NCI-H460 (cell line): ENCODE results near the gene MYL2. TPM values are rescaled to one million over a fixed set of nuclear protein-coding genes. Genes with fewer than 3 reads are reported as not detected.
"Not testable (repeated sequence)": the region's sequence is repeated elsewhere in the genome, so short reads cannot be mapped to it uniquely, and the experiment has no call there.

Experiments
- DNase-seq: peaks from one replicate; pipeline ENCODE4 v3.0.0-alpha.2; 2016; ENCODE audit warnings: low read depth; ENCODE audit errors: extremely low read depth
- polyA plus RNA-seq: library from polyadenylated mRNA; depleted of rRNA; stranded (reverse); fragments of >200 nt; gene quantifications from 2 replicates; pipeline ENCODE4 v1.2.3, GENCODE V29; 2014; cell fraction: nucleus; rRNA removed
- total RNA-seq: library from RNA; depleted of rRNA; stranded (reverse); fragments of >200 nt; shearing (Covaris generic); gene quantifications from 2 replicates; pipeline ENCODE4 v1.2.3, GENCODE V29; 2014; rRNA removed

Gene MYL2, protein sequence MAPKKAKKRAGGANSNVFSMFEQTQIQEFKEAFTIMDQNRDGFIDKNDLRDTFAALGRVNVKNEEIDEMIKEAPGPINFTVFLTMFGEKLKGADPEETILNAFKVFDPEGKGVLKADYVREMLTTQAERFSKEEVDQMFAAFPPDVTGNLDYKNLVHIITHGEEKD
- not detected in 2 replicates for total RNA-seq
- polyA plus RNA-seq: not detected in 2 replicates

DNA sequence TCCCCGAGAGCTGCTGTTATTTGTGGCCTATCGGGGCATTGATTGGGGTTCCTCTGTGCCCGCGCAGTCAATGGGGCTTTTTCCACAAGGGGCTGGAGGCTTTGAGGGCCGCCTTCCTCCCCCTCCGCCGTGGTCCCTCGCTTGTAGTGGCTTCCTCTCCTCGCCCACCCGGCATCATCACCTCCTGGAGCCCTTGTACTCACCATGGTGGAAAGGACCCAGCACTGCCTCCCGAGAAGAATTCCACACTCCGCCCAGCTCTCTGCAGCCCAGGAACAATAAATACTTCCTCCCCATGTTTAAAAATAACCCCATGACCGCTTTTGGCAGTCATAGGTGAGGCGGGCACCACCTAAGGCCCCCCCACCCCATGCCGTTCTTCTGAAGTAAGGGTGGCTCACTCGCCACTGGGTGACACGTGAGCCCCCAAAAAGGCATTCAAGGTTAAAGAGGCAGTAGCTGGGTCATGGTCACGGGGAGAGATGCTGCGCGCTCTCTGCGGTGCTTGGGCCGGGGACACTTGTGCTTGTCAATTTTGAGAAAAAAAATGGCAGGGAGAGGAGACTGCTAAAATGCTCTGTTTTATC, at the start of gene MYL2:
MYL2 (minus strand) TSS at position 256 of the 587 bp plus-strand sequence; CDS start at position 206, 50 bp downstream.
- no peak for DNase-seq

DNA sequence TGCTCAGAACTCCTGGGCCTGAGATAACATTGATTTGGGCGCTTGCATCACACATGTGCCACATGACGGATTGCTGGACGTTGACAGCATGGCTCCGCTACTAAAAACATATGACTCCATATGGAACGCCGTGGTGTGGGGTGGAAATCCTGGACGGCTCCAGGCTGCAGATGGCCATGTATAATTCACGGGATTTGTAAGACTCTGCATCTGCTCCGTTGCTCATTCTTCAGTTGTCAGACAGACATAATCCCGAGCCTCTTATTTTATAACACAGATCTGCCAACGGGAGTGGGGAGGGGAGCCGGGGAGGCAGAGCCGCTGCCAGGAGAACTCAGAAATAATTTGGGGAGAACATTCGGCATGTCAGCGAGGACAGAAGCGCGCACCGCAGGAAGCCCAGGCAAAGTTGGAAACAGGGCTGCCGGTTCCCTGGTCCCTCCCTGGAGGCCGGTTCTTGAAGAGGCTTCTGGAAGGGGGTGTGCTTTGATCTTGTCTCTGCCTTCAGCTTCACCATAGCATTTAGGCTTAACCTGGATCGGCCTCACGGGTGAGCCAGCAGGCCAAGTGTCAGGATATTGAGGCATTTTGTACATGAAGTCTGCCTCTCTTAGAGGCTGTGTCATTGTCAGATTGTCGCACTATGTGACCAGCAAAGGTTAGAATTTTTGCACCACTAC, 45.8 kb upstream of the MYL2 start:
- no peak for DNase-seq

- DNase-seq: no peak
Observed at GRCh38 chr12:110965574-110965973, 45.2 kb upstream of the MYL2 start.

DNA sequence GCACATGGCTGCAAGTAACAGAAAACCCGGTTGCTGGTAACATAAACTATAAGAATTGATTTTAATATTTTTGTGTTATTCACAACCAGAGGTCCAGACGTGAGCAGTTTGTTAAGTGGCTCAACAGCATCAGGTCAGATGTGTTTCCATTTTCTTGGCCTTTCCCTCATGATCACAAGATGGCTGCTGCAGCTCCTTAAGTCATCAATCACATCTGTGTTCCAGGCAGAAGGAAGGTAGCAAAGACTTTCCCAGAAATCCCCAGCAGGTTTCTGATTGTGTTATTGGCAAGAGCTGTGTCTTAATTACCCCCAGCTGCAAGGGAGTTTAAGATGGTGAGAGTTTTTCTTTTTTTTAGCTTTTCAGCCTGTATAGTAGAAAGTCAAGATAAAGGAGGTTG, 40.4 kb upstream of the MYL2 start:
- DNase-seq: no peak

DNA sequence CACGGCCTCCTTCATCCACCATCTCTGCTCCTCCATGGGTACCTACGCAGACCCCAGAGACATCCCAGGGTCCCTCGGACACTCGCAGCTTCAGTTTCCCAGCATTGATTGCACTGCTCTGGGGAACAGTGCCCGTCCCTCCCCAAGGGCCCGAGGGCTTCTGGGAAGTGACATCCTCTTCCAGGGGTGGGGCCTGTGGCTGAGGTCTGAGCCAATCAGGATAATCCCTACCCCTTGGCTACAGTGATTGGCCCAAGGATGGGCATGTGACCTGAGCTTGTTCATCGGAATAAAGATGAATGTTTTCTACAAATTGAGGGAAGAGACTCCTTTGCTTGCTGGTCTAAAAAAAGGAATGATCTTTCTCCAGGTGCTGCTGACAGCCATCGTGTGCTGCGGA, 37.3 kb upstream of the MYL2 start:
- DNase-seq: no peak

DNA sequence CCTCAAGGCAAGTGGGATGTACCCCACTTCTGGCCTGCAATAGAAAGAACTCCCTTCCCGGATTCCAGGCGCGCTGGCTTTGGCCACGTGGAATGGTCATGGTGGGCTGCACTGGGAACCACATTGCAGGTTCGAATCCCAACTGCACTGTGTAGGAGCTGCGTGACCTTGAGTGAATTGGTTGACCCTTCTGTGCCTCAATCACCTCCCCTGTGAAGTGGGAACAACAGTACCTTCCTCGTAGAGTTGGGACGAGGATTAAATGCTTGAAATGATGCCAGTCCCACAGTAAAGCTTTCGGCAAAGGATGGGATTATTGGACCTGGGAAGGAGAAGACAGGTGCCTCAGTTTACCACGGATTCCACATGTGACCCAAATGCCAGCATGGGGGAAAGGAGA, 36.8 kb upstream of the MYL2 start:
- DNase-seq: no peak

DNA sequence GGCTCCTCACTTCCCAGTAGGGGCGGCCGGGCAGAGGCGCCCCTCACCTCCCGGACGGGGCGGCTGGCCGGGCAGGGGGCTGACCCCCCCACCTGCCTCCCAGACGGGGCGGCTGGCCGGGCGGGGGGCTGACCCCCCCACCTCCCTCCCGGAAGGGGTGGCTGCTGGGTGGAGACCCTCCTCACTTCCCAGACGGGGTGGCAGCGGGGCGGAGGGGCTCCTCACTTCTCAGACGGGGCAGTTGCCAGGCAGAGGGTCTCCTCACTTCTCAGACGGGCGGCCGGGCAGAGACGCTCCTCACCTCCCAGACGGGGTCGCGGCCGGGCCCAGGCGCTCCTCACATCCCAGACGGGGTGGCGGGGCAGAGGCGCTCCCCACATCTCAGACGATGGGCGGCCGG, 30.5 kb upstream of the MYL2 start:
- DNase-seq: not testable (repeated sequence)

GRCh38 chr12:110950466-110950865, 30.1 kb upstream of the MYL2 start:
- DNase-seq: not testable (repeated sequence)

DNA sequence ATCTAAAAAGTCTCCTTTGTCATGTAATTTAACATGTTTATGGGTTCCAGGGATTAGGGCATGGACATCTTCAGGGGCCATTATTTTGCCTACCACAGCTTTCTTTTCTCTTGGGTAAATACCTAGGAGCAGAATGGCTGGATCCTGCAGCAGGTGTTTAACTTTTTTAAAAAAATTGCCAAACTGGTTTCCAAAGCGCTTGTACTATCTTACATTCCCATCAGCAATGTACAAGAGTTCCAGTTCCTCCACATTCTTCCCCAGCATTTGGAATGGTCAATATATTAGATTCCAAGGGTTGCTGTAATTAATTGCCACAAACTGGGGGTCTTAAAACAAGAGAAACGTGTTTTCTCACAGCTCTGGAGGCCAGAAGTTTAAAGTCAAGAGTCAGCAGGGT, 27.7 kb upstream of the MYL2 start:
- DNase-seq: no peak

DNA sequence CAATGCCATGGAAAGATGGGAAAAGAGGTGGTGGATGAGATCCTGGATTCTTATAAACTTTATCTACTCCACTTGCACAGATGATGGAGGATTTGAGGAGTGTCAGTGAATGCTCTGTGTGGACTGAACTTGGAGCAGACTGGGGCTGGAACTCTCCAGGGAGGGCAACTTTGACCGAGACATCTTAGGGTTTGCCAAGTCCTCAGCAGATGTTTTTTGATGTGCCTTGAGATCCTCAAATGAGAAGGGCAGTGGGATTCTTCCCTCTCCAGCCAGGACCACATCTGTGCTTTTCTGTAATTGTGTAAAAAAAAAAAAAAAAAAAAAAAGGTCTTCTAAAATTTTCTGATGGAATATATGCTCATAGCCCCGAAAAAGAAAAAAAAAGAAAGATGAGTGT, 23.0 kb upstream of the MYL2 start:
- no peak for DNase-seq

GRCh38 chr12:110941391-110941790, 21.0 kb upstream of the MYL2 start:
- no peak for DNase-seq

DNA sequence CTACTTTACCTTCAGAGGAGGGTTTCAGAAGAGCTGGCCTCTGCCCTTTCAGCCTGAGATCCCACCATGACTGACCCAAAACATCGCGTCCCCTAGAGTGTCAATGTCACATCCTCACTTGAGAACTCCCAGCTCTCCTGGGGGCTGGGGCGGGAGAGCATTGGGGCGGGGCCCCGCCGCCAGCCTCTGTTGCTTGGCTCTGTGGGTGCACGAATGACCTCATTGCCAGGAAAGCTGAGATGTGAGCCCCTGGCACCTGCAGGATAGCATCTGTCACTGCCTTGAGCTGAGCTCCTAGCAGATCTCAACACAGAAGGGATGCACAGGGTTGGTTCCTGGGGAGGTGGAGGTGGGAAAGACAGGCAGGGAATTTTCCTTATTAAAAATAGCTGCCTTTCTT, 20.6 kb upstream of the MYL2 start:
- no peak for DNase-seq

- no peak for DNase-seq
Observed at GRCh38 chr12:110940296-110940695, 19.9 kb upstream of the MYL2 start.

DNA sequence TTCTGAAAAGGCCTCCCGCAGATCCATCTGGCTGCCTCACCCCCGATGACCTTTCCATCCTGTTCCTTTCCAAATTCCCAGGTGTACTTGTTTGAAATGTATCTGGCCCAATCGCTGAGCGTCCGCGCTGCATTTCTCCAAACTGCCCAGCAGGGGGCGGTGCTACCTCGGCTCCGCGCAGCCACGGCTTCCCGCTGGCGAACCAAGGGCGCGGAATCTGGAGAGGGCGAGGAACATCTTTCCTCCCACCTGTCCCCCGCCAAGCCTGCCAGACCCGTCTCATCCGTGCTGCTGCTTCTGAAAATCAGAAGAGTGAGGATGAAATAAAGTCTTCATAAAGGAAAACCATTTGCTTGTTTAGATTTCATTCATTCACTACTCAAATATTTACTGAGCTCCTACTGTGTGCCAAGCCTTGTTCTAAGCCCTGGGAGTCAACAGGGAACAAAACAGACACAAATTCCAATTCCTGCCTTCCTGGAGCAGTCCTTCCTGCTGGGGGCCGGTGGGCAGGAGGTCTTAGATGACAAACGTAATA, 16.8 kb upstream of the MYL2 start:
- peak; percentile 28 for DNase-seq

- DNase-seq: no peak
Observed at GRCh38 chr12:110936367-110937103, 16.2 kb upstream of the MYL2 start.

DNA sequence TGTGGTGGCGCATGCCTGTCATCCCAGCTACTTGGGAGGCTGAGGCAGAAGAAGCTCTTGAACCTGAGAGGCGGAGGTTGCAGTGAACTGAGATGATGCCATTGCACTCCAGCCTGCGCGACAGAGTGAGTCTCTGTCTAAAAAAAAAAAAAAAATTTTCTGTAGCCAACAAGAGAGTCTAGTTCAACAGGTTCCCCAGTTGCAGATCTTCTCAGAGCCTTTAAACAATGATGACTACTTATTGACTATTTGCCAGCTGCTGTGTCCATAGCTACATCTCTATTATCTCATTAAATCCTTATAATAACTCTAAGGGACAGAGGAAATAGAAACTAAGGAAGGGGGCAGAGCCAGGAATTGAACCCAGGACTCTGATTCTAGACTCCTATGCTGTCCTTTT, 15.2 kb upstream of the MYL2 start:
- DNase-seq: no peak

DNA sequence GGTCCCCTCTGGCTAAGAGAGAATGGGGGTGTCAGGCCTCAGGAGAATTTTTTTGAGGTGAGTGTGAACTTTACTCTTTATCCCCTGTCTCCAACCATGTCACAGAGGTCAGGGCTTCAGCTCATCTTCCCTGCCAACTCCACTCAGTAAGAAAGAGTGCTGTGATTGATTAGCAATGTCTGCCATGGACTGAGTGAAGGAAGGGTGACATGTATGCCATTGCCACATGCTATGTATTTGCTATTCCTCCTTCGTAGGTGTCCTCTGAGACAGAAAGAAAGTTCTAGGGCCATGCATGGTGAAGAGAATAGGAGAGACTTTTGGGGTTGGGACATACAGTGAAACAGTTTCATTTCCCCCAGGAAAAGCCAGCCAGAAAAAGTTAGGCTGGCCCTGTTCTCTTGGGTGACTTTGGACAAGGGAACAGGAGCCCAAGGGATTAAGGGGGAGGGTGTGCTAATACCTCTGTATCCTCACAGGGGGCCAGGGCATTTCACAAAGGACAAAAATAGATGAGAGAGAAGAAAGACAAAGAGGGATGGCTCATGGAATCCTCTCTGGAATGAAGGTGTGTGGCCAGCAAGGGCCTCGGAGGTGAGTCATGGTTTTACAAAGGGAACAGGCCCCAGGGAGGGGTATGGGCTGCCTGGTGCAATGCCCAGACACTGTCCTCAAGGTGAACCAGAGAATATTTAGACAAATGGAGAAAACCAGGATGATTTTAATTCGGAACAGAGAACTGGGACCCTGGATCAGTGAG, 13.9 kb upstream of the MYL2 start:
- DNase-seq: no peak

DNA sequence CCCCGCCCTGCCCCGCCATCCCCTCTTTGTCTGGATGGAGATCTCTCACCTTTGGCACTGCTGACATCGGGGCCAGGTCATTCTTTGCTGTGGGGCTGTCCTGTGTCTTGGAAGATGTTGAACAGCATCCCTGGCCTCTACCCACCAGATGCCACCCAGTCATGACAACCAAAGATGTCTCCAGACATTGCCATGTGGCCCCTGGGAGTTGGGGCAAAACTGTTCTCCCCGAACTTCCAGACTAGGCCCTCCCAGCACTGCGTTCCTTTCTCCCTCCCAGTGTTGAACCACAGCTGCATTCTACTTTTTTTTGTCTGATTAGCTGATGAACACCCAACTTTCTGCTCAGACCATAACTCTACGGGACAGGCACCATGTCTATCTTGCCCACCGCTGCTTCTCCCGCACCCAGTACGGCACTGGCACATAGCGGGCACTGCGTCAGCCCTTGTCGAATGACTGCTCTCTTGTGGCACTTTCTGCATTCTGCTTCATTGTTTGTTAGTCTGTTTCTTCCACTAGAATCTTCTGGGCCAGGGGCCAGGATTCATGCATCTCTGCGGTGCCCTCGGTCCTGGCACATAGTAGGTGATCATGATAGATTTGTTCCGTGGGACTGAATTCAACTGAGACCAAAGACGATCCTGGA, 13.1 kb upstream of the MYL2 start:
- DNase-seq: no peak

DNA sequence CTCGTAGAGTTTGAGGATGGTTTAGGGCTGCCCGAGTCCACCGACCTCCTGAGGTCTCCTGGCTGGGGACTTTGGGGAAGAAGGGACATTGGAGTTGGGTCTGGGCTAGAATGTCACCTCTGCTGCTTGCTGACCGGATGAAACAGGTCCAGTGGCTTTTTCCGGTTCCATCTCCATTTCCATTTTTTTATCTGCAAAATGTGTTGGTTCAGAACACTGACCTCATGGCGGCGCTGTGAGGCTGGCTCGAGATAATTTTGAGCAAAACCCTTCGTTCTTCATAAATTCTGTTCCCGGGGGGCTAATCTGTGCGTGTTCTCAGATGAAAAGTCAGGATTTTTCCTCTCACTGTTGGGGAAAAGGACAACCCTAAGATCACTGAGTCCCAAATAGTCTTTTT, 11.7 kb upstream of the MYL2 start:
- no peak for DNase-seq

DNA sequence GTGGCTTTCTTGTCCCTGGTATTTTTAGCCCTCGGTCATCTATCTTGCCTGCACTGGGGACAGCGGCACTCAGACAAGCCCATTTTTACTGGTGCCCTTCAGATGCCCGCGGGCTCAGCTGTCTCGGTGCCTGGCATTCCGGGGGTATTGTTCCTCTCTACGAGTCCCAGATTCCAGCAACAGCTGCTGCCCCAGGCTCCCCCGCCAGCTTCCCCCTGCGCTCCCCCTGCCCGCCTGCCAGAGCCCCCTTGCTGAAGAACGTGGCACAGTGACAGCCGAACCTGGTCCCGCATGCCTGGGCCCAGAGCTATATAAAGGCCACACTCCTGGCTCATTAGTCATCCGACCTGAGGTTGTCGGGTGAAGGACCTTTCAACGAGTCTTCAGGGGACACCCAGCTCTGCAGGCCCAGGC, 10.9 kb upstream of the MYL2 start:
- no peak for DNase-seq
